GM18870 (cell line): ENCODE measurements around the gene LPCAT1.
"Not testable (repeated sequence)": the region's sequence is repeated elsewhere in the genome, so short reads cannot be mapped to it uniquely, and the experiment has no call there.

Experiments
- ATAC-seq: cut with Tn5 transposase; IDR thresholded peaks from one replicate; pipeline ENCODE4 v1.9.1; 2021; ENCODE audit warnings: moderate library complexity; ENCODE audit not compliant: unreplicated experiment

LPCAT1 gene

DNA sequence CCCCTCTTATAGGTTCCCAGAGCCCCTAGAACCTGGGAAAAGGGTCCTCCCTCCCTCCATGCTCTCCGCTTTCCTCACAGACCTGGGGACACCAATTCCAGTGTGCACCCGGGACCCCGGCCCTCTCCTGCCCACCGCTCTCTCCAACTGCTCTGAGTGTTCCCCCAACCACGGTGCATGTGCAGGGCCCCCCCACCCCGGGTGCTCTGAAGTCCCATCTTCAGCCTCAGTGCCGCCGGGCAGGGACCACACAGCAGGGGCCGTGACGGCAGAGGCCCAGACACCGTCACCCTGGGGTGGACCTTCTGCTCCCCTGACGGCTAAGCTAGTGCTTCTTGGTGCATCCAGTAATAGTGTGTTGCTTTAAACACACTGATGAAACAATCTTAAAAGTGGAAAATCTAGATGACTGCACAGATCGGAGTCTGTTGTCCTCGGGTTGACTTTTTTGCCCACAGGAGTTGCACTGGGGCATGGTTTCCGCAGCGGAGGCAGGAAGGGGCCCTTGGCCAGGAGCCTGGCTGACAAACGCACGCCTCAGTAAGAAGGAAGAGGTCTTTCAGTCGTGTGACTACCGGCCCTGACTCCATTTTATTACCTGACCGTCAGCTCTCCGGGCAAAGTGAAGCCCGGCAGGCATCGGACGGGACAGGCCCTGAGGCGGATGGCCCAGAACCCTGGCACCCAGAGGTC is 42.3 kb downstream of the LPCAT1 start:
- ATAC-seq: no peak

GRCh38 chr5:1480806-1481205 is 43.0 kb downstream of the LPCAT1 start:
- ATAC-seq: no peak

- no peak for ATAC-seq
Observed at GRCh38 chr5:1480217-1480616, 43.5 kb downstream of the LPCAT1 start.

DNA sequence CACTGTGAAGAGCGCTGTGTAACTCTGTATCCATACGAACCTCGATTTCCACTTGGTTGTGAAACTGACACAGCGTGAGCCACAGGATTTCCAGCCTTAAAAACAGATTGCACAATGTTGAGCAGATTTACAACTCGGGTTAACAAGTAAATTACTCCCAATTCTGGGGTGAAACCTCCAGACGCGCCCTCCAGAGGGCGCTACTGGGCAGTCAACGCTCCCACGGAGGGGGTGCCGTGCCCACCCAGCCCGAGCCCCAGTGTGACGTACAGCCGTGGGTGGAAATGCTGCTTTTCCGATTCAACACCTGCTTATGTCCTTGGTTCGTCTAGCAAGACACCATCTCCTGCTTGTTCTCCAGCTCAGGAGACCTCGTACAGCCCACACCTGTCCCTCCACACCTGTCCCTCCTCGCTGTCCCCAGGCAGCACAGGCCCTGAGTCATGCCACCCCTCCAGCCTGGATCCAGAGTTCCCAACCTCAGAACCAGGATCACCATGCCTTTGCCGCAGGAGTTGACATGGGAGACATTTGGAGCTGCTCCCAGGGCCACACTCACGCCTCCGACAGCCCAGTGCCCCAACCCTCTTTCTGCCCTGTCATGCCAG is 44.1 kb downstream of the LPCAT1 start:
- ATAC-seq: no peak

- ATAC-seq: no peak
Observed at GRCh38 chr5:1479066-1479465, 44.7 kb downstream of the LPCAT1 start.

DNA sequence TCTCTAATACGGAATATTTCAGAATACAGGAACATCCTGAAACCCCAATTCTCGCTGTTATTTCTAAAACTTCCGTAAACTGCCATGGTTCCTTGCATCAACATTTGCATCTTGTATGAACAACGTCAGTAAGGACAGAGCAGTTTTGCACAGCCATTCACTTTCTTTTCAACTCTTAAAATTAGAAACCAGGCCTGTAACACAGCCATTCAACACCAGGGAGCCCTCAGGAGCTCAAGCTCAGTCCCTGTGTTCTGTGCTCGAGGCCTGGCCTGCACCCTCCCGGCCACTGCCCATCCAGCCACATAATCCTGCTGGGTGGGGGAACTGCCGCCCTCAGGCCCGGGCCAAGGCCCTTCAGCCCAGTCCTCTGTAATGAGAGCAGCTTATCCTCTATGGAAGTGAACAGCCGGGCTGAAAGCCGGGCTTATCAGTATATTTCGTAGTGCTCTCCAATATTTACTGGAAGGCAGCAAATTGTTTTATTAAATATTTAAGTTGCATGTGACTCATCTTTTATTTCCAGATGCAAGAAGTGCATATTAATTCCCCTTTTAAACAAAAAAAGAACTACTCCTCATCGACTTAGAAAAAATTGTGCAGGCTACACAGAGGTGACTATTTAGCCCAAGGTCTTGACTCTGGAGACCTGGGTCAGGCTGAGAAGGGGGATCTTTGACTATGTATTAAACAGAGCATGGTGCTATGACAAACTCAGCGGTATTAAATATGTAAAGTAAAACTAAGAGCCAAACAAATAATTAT is 45.3 kb downstream of the LPCAT1 start:
- no peak for ATAC-seq

- ATAC-seq: no peak
Observed at GRCh38 chr5:1477341-1477740, 46.4 kb downstream of the LPCAT1 start.

- no peak for ATAC-seq
Observed at GRCh38 chr5:1476967-1477310, 46.8 kb downstream of the LPCAT1 start.

- ATAC-seq: no peak
Observed at GRCh38 chr5:1476181-1476966, 47.4 kb downstream of the LPCAT1 start.

DNA sequence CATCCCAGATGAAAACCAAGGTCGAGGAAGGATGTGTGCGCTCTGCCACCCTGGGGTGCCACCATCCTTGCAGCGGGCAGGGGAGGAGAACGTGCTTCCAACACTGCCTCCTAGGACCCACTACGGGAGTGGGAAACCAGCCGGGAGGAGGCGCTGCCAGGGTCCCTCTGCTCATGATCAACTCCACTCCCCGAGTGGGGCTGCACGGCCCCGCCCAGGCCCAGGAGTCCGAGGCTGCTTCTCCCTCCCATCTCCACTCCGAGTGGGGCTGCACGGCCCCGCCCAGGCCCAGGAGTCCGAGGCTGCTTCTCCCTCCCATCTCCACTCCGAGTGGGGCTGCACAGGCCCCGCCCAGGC is 48.2 kb downstream of the LPCAT1 start:
- not testable (repeated sequence) for ATAC-seq

- ATAC-seq: no peak
Observed at GRCh38 chr5:1474866-1475543, 48.8 kb downstream of the LPCAT1 start.

GRCh38 chr5:1474183-1474839 is 49.4 kb downstream of the LPCAT1 start:
- no peak for ATAC-seq

- ATAC-seq: no peak
Observed at GRCh38 chr5:1473746-1474145, 50.0 kb downstream of the LPCAT1 start.

- ATAC-seq: no peak
Observed at GRCh38 chr5:1472964-1473628, 50.7 kb downstream of the LPCAT1 start.

DNA sequence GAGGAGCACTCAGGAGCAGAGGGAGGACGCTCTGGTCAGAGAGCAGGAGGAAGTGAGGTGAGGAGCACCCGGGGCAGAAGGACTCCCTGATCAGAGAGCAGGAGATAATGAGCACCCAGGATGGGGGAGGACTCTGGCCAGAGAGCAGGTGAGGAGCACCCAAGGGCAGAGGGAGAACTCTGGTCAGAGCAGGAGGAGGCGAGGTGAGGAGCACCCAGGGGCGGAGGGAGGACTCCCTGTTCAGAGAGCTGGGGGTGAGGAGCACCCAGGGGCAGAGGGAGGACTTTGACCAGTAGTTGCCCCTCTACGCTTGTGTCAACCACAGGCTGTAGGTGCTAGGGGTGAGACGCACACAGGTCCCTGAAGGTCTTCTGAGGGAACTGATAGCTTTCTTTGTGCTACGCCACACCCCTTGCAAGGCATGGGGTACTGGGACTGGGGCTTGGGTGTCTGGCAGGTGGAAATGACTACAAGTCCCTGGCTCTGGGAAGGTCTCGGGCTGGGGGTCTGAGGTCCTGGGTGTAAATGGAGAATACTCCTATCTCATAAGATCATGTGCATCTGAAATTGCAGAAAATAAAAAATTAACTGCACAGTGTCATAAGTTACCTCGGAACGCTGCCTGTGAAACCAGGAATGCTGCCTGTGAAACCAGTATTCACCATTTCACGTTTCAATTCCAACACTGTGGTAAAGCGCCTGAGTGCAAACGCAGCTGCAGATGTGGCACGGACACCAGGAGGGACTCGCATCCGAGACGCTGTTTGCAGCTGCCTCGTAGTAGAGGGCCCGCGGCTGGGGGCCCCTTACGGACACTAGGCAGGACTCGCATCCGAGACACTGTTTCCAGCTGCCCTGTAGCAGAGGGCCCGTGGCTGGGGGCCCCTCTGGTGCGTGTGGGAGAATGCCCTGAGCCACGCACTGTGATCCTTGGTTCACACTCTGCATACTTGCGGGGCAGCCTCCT is 51.5 kb downstream of the LPCAT1 start:
- ATAC-seq: no peak

GRCh38 chr5:1471240-1471853 is 52.4 kb downstream of the LPCAT1 start:
- ATAC-seq: no peak

GRCh38 chr5:1470762-1471211 is 53.0 kb downstream of the LPCAT1 start:
- ATAC-seq: no peak
